GM21526 (cell line): ENCODE data around the gene SMURF2.
A peak's percentile ranks its signal among the peaks of the same experiment; 100 is the strongest.

Source experiments
- ATAC-seq: cut with Tn5 transposase; IDR thresholded peaks from one replicate; pipeline ENCODE4 v1.9.1; 2021; ENCODE audit warnings: moderate library complexity; ENCODE audit not compliant: unreplicated experiment, low FRiP score

Gene SMURF2

DNA sequence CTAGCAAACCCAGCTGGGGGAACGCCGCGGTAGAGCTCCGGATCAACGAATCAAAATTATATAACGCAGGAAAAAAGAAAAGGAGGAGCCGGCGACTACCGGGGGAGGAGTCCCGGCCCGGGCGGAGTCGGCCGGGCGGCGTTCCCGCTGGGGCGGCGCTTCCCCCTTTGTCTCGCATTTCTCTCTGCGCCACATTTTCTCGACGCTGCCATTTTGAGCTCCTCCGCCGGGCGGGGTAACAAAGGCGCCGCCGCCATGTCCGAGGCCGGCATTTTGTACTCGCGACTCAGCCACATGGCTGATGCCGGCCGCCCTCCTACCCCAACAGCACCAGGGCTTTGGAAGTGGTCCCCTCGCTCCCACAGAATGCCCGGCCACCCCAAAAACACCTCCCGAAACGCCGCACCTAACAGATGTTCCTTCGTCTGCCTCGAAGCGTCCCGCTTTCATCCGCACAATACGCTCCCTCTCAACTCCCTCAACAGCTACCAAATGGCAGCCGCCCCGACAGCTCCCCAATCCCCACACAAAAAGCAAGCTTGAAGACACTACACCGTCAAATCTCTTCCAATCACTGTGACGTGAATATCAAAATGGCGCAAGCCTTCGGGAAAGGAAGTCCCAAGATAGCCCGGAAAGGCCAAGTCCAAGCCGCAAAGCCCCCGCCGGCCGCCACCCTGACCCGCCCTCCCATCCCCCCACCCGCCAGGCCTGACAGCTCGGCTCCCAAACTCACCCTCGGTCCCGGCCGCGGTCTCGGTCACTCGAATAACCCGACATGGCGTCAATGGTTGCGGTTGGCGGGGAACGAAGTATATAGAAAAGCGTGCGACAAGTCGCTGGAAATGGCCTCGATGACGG lies 156.5 kb downstream of the SMURF2 start:
- ATAC-seq = no peak

DNA sequence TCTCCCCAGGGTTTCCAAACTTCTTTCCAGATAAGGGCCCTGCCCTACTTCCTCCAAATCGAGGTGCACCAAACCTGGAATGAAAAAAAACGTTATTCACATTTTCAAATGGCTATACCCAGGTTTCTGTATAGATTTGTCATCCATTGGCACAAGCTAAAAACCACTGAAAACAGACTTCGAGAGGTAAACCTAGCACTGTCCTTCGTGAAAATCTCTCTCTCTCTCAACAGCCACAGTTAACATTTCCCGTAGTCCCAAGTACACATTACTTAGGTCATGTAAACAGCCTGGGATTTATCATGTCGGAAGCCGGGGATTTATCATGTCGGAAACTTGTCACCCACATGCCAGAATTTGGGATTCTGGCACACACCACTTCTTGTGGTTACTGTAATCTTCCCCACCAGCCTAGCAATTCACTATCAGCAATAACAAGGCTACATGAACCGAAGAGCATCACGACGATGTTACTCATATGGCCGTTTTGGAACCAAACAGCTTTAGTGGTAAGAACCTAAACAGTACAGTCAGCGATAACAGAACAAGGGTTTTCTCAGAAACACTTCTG lies 157.3 kb downstream of the SMURF2 start:
- no peak for ATAC-seq

DNA sequence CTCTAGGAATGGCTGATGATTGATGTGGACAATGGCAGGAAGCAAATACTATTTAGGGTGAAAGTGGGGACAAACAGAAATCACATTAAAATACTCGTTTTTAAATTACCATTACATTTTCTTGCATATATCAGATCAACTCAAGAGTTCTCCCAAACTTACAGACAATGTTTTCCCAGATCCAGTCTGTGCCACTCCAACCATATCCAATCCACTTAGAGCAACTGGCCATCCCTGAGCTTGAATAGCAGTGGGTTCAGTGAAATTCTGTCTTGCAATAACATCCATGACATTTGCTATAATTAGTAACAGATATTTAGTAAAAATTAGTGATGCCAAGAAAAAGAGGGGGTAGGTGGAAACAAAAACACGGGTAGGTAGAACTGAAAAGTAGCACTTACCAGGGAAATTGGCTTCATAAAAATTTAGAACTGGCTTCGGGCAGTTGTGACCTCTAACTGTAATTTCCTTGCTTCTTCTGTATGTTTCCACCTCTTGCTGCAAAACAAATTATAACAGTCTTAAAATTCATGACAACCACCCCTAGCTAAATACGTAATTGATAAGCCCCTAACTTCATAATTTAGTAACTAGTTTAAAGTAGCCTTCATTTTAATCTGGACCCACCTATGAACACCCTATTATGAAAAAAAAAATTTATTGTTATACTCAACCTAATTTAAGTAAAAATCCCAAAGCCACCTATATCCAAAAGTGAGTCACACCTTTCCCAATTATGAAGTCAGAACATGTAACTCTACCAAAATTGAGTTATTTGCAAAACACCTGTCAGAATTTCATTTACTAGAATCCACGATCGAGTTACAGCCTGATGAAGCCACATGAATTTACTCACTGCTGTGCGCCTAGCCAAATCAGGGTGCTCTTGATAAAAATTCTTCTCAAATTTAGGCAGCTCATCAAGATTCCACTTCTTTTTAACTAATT lies 158.0 kb downstream of the SMURF2 start:
- ATAC-seq = no peak

DNA sequence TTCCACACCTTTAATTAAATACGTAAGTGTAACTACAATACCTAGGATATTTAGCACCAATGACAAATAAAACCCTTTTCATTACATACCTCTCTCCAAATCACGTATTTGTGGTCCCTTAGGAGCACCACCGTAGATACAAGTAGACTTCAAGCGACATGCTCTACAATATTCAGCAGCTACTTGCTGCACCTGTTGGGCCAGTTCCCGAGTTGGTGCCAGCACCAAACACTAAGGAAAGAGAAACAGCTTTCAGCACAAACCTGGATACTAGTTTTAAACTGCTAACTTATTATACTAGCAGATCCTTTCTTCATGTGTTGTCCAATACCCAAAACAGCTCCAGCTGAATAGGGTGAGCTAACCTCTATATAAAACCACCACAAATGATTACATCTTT lies 158.8 kb downstream of the SMURF2 start:
- no peak for ATAC-seq

DNA sequence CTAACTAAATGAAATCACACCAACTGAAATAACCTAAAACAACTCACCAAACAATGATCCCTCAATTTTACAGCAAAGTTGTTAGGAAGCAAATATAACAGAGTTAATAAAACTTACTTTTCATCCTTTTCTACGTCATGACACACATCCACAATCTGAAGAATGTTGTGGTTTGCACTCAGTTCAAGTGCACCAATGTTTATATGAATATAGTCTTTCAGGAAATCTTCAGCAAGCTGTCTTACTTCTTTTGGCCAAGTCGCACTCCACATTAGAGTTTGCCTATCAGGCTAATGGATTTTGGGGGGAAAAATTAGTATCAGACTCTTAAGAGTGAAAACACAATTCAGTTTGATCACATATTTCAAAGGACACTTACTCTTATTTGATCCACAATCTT lies 159.3 kb downstream of the SMURF2 start:
- ATAC-seq = no peak

DNA sequence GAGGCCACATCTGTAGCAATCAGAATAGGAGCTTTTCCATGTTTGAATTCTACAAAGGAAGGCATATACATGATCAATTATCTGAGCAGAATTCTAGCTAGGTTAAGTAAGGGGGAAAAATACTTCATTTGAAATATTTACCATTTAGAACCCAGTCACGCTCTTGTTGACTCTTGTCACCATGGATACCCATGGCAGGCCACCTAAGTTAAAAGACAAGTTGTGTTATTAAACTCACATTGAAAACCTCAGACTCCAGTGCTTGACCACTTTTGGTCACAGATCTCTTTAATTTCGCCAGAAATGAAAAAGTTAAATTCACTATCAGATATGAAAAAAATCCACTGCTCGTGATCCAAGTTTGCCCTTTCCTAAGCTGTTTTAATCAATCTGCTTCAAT lies 160.1 kb downstream of the SMURF2 start:
- no peak for ATAC-seq

DNA sequence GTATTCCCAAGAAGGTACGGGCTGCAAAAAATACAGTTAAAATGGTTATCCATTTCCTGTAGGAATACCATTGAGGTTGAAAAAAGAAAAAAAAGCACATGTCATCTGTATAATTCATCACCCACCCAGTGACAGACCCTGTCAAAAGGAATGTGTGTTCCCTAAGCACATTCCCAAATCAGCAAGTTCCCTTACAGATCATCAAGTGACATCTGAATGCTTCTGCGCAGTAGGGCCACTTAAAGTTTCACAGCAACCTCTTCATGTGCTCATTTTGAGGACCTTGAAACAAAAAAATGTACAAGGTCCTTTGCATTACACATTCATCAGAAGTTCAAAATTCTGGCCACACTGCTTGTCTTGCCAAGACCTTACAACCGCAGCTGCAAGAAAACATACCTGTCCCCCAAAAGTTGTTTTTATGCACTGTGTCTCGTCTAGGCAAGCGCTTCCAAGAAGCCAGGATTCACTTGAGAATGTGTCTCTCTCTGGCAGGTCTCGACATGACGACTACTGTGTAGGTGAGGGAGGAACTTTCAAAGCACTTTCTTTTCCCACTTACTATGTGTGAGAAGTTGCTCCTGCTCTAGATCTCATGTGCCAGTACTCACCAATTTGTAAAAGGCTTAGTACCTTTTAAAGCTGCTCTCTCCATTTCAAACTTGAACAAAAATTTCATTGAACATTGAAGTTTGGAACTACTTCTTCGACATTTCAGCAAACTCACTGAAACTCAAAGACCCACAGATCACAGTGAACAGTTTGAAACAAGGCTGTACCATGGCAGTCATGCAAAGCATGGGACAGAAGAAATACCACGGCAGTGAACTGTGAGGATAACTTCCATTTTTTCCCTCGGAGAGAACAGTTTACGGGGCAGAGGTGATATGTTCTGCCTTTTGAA lies 161.0 kb downstream of the SMURF2 start:
- ATAC-seq = no peak

DNA sequence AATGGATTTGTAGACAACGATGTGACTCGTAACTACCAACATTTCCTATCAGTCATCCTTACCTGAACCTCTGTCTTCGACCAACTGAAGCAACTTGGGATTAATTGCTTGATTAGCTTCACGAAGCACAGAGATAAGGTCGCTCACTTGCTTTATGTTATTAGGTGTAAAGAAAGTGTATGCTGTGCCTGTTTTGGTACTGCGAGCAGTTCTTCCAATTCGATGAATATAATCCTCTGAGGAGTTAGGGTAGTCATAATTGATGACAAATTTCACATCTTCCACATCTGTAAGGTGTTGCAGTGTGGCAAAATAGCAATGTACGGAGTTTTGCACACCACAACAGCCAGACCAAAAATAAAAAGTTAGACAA lies 161.6 kb downstream of the SMURF2 start:
- ATAC-seq = no peak

DNA sequence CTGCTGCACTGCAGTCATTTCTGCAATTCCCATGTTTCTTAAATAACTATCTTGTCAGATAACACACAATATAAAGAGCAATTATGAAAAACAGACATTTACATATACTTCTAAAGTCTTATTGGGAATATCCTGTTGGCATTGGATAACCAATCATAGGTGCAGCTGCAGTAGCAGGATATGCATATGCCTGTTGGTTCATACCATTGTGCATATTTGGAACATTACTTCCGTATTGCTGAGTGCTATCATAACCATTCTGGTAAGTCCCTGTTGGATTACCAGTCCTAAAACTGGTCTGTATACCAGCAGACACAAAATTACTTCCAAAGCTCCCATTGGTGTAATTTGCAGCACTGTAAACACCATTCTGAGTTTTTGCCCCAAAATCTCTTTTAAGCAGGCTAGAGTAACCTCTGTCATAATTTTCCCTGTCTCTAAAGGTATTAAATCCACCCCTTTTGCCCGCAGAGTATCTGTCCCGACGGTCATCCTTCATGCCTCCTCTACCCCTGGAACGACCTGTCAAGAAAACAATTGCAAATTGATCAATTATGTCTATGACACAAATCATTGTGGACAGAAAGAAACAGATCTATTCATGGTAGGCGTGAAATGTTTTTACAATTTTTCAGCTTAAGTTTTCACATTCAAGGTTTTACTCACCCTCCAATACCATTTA lies 162.2 kb downstream of the SMURF2 start:
- no peak for ATAC-seq

DNA sequence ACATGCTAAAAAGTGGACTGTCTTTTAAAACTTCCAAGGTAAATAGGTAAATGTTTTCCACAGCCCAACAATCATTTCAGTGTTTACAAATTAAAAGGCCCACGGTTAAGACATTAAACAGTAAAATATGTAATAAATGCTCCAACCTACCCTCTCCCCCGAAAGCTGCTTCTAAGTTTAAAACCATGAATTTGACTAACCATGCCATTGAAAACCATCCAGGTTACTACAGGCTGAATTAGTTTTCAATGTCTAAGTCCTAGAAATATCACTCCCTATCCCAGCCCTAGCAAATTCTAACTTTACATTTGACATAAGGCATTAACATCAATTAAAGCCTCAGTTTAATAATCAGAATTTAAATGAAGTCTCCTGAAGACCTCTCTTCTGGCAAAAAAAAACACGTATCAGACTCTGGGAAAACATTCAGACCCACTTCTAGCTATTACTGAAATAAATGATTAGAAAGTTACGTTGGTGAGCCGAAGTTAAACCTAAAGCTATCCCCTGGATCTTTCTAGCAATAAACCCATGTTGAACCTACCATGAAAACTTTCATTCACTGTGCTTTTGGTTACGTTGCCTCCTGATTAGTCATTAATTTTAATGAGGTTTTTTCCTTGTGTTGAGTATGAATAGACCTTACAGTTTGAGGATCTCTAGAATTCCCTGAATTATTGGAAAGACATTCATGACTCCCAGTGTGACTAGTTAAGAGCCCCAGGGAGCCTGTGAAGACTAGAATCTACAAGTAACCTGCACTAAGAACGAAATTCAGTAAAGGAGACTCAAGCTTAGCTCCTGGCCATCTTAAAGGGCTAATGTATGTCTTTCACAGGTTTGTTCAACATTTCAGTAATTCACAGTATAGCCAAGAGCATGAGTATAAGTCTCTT lies 163.6 kb downstream of the SMURF2 start:
- ATAC-seq = no peak

DNA sequence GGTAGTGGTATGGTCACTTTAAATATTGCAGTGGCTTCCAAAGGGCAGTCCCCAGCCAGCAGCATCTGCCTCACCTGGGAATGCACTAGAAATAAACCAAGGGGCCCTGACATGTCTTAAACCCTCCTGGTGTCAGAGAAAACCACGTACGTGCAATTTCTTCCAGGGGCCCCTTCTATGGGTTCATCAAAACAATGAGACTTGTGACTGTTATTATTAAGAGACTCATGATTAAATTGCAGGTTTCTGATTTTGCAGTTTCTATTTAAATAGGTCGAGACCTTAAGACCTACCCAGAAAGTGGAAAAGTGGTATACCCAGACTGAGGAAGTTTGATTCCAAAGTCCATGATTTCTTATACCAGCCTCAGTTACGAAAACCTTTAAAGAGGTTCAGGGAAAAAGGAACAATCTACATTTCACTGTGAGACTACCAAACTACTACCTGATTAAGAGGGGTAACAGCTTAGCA lies 164.5 kb downstream of the SMURF2 start:
- ATAC-seq = no peak

DNA sequence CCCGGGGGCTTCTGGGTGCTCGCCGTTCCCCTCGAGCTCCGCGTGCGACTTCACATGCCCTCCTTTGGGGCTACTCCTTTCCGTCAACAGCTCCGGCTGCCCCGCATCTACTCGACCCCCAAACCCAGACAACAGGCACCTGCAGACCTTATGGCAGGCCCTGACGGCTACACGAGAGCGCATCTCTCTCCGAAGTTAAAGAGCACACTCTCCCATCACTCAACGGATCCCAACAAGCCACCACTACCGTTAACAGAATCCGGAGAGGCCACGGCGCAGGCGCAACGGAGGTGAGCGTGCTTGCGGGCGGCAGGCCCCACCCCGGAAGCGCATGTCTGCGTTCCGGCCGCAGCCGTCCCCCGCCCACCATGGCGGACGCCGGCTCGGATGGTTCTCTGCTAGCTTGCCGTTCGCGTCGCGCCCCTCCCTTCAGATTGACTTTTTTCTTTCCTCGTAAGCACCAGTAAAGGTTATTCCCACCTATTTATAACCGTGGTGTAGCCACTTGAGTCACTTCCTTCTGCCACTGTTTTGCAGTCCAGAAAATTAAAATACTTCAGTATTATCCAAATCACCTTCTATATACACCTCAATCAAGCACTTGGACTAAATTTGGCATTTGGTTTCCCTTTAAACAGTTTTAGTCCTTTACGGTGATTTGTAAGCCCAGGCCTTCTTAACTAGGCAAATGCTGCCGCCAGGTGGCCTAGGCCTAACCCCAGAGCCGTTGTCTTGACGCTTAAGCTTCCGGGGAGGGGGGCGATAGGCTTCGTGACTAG lies 165.1 kb downstream of the SMURF2 start, which contains the start of gene POLG2:
Gene POLG2, minus strand, starts transcription at position 269 of the 779 bp plus-strand sequence. Its CDS starts 86 bp downstream, at position 183.
- ATAC-seq = peak; percentile 59

DNA sequence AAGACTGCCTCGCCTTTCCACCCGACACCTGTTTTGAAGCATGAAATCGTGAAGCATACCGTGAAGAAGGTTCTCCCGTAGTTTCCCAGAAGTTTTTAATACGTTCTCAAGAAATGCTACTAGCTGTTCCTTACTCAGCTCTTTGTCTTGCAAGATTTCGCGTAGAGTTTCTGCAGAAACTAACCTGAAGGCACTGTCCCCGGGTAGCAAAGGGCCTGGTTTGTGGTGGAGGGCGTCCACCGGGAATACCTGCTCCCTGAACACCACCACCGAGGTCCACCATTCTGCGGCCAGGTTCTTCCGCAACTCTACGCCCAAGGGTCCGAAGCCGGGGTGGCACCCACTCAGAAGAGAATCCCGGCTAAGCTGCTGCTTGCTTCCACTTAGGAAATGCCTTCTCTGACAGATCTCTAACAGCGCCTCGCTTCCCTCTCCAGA lies 165.7 kb downstream of the SMURF2 start:
- peak; percentile 7 for ATAC-seq
